Prostate gland (tissue), 2 donors: ENCODE results near the gene TMBIM1.
A peak's percentile ranks its signal among the peaks of the same experiment; 100 is the strongest.

Experiments used
- CTCF ChIP-seq, 4 experiments: fragments of 200-600 bp in 2 of 4; fragments of 450-650 bp in 2 of 4; sonication (generic) in 2 of 4; IDR thresholded peaks; 1 replicate in 3 of 4; 2 replicates in 1 of 4; pipeline ENCODE4 v1.5.1; 2016 to 2019; ENCODE audit warnings: antibody characterized with exemption in 4 of 4, mild to moderate bottlenecking in 2 of 4, moderate library complexity in 2 of 4
- POLR2AphosphoS5 ChIP-seq: sonication (generic); formaldehyde crosslinking; IDR thresholded peaks from one replicate; pipeline ENCODE4 v1.6.1; 2017; ENCODE audit warnings: antibody characterized with exemption

DNA sequence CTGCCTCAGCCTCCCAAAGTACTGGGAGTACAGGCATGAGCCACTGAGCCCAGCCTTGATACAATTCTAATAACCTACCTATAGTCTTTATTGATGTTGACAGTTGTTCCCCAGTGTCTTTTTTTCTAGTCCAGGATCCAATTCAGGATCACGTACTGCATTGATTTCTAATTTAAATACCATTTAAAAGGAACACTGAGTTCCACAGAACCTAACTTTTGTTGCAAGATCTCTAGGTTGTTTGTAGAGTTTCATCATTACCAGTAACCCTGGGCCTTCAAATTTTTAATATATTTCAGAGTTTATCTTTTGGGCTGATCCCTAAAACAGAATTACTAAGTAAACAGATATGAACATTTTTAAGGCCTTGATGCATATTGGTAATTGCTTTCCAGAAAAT lies 21.1 kb upstream of the TMBIM1 start:
- TF ChIP-seq CTCF (IDR thresholded peaks at IDR 0.05): no peak
- peak; percentile 38 for TF ChIP-seq POLR2AphosphoS5
